Astrocyte of the spinal cord (primary cell): ENCODE results near the gene THUMPD1.

ENCODE experiments used
- DNase-seq: peaks from one replicate; pipeline ENCODE4 v3.0.0; 2011; ENCODE audit warnings: low read depth, low spot score
- H3K4me3 ChIP-seq: 2 replicates; pipeline ENCODE4 v1.5.1; 2011; ENCODE audit warnings: low read depth, mild to moderate bottlenecking, low read length, moderate library complexity
- in situ Hi-C: cut with HindIII; loops from 2 replicates; pipeline ENCODE4 v1.10.0; 2017; ENCODE audit warnings: low sequenced_read_pairs
- TF ChIP-seq, protein P1 (sequence below): IDR thresholded peaks from 2 replicates; pipeline ENCODE4 v1.5.1; 2012; ENCODE audit warnings: low read depth, mild to moderate bottlenecking, low read length, inconsistent platforms

Gene THUMPD1

DNA sequence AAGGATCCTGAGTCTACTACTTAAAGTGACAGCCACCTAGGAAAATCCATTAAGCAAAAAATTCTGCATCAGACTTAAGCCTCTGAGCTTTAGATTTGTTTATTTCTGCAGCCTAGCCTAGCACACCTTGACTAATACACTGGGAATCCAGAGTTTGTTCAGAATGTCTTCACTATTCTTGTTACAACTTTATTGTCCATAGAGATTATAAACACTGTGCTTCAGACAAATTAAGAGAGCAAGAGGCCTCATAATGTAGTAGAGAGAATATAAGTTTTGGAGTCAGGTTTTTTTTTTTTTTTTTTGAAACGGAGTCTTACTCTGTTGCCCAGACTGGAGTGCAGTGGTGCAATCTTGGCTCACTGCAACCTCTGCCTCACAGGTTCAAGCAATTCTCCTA, 8.9 kb upstream of the THUMPD1 start:
- in situ Hi-C loops, result no loop called here
- TF ChIP-seq, protein P1, sequence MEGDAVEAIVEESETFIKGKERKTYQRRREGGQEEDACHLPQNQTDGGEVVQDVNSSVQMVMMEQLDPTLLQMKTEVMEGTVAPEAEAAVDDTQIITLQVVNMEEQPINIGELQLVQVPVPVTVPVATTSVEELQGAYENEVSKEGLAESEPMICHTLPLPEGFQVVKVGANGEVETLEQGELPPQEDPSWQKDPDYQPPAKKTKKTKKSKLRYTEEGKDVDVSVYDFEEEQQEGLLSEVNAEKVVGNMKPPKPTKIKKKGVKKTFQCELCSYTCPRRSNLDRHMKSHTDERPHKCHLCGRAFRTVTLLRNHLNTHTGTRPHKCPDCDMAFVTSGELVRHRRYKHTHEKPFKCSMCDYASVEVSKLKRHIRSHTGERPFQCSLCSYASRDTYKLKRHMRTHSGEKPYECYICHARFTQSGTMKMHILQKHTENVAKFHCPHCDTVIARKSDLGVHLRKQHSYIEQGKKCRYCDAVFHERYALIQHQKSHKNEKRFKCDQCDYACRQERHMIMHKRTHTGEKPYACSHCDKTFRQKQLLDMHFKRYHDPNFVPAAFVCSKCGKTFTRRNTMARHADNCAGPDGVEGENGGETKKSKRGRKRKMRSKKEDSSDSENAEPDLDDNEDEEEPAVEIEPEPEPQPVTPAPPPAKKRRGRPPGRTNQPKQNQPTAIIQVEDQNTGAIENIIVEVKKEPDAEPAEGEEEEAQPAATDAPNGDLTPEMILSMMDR, result no peak
- no peak for DNase-seq
- no peak overlapping the region for H3K4me3 ChIP-seq

DNA sequence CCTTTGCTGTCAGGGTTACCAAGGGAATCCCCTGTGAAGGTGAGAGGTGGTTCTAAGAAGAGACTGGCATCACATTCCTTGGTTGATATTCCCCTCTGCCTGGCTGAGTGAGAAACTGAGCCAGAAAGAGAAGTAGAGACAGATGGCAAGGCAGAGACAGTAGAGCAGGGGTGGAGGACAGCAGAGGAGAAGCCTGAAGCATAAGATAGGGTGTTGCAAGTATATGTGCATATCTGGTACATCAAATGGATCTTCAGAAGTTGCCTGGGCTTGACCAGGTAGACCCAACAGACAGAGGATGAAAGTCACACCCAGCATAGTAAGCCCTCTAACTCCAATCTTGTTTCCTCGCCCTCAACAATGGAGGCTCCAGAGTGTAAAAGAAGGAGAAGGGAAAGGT, 7.9 kb upstream of the THUMPD1 start:
- in situ Hi-C loops, result no loop called here
- H3K4me3 ChIP-seq, result no peak overlapping the region

DNA sequence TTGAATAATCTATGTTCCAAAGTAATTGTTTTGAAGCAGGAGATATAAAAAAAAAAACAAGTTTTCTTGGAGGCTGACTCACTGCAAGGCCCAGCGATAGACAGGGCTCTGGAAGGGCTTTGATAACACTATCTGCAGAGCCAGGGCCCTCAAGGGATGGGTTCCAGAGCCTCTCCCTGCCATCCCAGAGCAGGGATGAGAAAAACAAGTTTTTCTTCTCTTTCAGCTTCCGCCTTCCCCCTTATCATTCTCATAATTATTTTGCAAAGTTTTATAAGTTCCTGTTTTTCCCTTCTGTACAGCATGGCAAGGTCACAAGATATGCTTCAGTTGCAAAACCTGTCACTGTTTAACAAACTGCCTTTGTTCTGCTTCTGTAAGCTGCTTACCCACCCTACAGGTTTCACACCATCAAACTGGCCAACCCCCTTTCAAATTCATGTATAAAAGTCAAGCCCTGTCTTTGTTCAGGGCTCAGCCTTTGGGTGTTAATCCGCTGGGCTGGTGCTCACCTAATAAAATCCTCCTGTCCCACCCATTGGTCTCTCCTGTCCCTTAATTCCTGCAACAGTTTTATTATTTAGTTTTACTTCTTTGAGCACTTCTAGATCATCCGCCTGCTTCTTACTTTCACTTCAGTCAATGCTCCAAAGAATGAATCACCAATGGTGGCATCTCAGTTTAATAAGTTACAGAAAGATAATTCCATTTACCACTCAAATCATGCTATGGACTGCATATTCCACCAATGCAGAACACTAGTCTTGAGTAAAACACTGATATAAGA, 5.6 kb upstream of the THUMPD1 start:
- in situ Hi-C loops, result no loop called here
- TF ChIP-seq, protein P1, result no peak
- no peak overlapping the region for H3K4me3 ChIP-seq
- no peak for DNase-seq

More for the DNA sequence above, 7.9 kb upstream of the THUMPD1 start:
- DNase-seq, result no peak
- TF ChIP-seq, protein P1, result no peak

DNA sequence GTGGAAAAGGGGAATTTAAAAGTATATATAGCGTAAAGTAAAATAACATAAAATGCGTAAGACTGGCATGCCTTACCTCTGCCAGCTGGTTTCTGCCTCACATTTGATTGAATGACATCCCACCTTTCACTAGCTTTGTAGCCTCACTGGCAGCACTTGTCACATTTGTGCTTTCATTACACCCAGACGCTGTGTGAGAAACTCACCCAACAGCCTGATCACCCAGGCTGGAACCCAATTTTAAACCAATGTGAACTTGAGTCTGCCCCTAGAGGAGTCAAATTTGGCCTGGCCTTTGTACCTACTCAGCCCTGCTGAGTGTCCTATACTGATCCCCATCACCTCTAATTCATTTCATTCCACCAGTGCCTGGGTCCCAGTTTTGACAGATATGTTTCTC, 4.8 kb upstream of the THUMPD1 start:
- TF ChIP-seq, protein P1, result no peak
- DNase-seq, result no peak
- in situ Hi-C loops, result no loop called here

DNA sequence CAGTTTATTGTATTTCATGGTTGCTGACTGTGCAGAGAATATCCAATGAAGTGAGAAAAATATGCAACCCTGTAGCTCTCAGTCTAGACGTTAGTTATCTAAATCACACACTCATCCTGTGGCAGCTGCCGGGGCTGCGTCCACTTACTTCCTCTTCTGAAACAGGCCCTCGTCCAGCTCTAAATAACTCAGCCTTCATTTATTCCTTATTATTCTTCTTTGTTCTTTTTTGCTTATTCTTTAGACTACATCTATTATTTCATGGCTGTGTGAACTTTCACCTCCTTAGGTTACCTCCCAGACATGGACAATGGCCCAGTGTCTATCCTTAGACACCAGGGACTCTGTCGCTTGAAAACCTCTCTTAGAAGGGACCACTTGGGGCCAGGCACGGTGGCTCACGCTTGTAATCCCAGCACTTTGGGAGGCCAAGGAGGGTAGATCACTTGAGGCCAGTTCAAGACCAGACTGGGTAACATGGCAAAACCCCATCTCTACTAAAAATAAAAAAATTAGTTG, 3.4 kb upstream of the THUMPD1 start:
- in situ Hi-C loops, result no loop called here
- TF ChIP-seq, protein P1, result no peak
- no peak overlapping the region for H3K4me3 ChIP-seq
- DNase-seq, result no peak

More for the DNA sequence above, 4.8 kb upstream of the THUMPD1 start:
- H3K4me3 ChIP-seq, result no peak overlapping the region

DNA sequence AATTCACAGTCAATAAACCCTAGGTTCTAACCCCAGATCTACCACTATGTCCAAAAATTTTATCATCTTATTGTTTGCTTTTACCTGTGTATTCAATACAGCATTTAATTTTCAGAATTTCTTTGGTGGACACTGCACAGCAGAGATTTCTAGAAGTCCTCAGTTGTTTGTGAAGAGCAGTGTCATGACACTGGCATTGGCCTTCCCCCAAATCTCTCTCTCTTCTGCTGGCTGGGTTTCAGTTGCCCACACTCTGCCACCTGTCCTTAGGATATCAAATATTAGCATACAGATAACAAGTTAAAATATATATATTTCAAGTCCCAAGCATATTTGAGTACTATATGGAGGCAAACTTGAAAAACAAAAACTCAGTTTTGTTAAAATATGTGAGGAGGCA, 2.0 kb upstream of the THUMPD1 start:
- H3K4me3 ChIP-seq, result no peak overlapping the region
- TF ChIP-seq, protein P1, result no peak
- in situ Hi-C loops, result no loop called here
- no peak for DNase-seq
